Measurements from ENCODE around the gene SELENOS. TPM values are rescaled to one million over a fixed set of nuclear protein-coding genes. Genes with fewer than 3 reads are reported as not detected.

Gene SELENOS
- total and polyA plus RNA-seq, 12 donors = 28.4 to 192 (median 43.2) TPM

DNA sequence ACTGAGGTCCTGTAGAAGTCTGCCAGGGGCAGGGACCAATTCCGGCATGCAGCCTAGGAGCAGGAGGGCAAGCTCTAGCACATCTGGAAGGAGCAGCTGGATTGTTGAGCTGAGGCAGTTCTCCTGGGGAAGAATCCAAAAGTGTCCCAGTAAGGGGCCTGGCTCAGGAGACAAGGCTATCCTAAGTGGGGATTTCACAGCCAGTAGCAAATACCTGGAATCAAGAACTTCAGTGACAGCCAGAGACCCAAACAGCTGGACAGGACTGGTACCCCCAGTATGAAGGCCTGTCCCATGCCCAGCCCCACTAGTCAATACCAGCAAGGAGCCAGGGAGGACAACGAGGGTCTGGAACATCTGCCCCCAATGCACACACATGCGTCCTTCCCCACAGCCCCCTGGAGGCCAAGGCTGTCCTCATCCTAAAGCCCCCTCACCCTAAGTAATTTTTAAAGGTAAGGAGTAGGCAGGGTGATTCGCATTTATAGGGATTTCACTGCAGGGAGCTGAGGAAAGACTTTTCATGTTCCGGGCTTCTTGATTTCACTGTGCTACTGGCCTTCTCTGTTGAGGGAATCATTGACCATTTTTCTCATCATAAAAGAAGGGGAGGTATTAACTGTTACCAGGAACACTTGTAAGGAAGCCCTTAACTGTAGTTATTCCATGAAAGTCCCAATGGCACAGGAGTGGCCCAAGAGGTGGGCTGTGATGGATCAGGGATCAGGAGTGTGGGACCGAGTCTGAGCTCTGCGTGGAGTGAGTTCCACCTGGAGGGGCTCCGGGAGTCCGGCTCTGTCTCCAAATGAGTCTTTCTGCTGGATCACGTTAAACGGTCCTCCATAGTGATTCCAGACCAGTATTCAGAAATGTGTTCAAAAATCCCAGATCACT lies 22.9 kb downstream of the SELENOS start:
- DNase-seq (no peak), ATAC-seq (no peak)
- Histone ChIP-seq H3K9me3 (no peaks in the 10 kb centered on the region), H3K27me3 (no peaks in the 10 kb centered on the region), H3K27ac (no peak overlapping the region), H3K4me3 (no peak overlapping the region), H3K4me1 (peaks cover 0 to 50% (median 42%) of the 10 kb centered on the region in 9 donors), H3K36me3 (no peaks in the 10 kb centered on the region)
- WGBS, 2 donors = 91 to 93% methylated on average over 11 of the region's 11 CpGs
- intact Hi-C loops (cut with DNase I) = loop anchor here (1.0 to 10.0 kb wide), 14 partner anchors 52 to 630 kb away; partner anchors contain the start of gene LRRK1 (in 2 of the 10)
- TF ChIP-seq, protein P1, sequence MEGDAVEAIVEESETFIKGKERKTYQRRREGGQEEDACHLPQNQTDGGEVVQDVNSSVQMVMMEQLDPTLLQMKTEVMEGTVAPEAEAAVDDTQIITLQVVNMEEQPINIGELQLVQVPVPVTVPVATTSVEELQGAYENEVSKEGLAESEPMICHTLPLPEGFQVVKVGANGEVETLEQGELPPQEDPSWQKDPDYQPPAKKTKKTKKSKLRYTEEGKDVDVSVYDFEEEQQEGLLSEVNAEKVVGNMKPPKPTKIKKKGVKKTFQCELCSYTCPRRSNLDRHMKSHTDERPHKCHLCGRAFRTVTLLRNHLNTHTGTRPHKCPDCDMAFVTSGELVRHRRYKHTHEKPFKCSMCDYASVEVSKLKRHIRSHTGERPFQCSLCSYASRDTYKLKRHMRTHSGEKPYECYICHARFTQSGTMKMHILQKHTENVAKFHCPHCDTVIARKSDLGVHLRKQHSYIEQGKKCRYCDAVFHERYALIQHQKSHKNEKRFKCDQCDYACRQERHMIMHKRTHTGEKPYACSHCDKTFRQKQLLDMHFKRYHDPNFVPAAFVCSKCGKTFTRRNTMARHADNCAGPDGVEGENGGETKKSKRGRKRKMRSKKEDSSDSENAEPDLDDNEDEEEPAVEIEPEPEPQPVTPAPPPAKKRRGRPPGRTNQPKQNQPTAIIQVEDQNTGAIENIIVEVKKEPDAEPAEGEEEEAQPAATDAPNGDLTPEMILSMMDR (IDR thresholded peaks at IDR 0.05) = no peak

DNA sequence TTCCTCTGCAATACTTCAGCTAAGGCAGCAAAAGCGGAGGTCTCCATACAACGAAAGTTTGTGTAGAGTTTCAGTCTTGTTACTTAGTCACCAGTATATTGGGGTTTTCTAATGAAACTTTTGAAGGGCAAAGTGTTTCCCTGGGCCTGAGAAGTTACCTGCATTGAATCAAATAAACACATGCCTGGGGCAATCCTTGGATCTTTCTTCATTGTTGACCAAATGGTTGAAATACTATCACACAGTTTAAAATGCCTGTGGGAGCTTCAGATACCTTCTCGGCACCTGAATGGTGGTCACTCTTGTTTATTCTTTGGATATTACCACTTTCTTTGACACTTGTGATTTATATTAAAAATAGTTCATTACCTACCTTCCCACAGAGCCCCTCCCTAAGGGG lies 24.4 kb downstream of the SELENOS start:
- Histone ChIP-seq H3K27ac (peak overlapping the region in 9 of 10 donors; percentile 84 to 97 (median 91)), H3K27me3 (no peaks in the 10 kb centered on the region), H3K9me3 (no peaks in the 10 kb centered on the region), H3K4me1 (peaks cover 4 to 60% (median 56%) of the 10 kb centered on the region in 9 donors), H3K36me3 (peaks cover 0 to 14% (median 0%) of the 10 kb centered on the region in 9 donors), H3K4me3 (peak overlapping the region in 9 of 10 donors; percentile 66 to 98 (median 79))
- intact Hi-C loops (cut with DNase I) = loop anchor here in 8 of 10 donors (1.0 to 10.0 kb wide), 11 partner anchors 51 to 628 kb away; partner anchors contain the start of gene LRRK1 (in 2 of the 8)
- TF ChIP-seq, protein P1 (IDR thresholded peaks at IDR 0.05) = no peak
- DNase-seq (no peak), ATAC-seq (no peak)
- 53 to 60% methylated on average over 3 of the region's 3 CpGs for WGBS, 2 donors

DNA sequence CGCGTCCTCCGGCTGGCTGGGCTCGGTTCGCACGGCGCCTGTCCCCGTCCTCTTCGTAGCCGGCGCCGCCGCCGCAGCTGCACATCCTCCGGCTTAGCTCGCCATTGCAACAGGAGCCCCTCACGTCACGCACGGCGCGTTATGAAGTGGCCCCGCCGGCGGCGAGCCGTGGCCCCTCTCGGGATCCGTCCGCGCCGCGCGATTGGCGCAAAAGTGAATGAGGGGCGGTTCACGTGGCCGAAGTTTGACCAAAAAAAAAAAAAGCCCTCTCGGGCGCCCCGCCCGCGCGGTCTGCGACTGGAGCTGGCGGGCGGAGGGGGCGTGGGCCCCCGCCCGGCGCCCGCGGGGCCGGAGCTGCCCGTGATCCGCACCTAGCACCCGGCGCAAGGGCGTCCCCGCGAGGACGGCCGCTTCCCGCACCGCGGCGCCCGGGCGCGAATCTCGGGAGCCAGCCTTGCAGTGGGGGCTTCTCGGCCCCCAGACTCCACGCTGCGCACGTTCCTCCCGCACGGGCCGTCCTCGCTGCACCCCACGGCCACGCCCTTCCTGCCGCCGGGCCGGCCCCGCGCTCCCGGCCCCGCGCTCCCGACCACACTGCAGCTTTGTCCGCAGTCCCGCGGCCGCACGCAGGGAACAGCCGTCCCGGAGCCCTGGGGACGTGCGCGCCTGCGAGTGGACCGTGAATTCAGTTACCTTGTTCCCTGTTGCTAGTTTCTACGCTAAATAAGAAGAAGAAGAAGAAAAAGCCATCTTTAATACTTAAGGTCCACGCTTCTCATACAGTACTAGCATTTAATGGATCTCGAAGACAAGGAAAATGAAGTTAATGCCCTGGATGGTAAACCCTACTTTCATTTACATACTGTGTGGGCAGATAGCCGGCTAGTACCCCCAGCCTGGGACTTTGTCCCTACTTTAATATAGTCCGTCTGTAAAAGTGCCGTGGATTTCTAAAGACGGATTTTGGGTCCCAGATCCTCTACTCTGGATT lies 25.2 kb downstream of the SELENOS start, which contains the start of gene CHSY1:
Gene CHSY1 (minus strand): TSS at position 219 of the 991 bp plus-strand sequence. CDS start 592 bp downstream, outside the sequence.
- peak; percentile 94 to 95 for DNase-seq
- WGBS, 2 donors = 1% methylated on average over 100 to 105 of the region's 108 CpGs
- Histone ChIP-seq H3K9me3 (no peaks in the 10 kb centered on the region), H3K27me3 (no peaks in the 10 kb centered on the region), H3K4me1 (peaks cover 10 to 66% (median 61%) of the 10 kb centered on the region in 9 donors), H3K36me3 (peaks cover 0 to 21% (median 0%) of the 10 kb centered on the region in 9 donors), H3K27ac (peak within 1 kb of the TSS; percentile 84 to 97 (median 92)), H3K4me3 (peak within 1 kb of the TSS; percentile 69 to 98 (median 89))
- TF ChIP-seq, protein P1 (IDR thresholded peaks at IDR 0.05) = peak in 8 of 9 donors; percentile 13 to 53 (median 26)
- intact Hi-C loops (cut with DNase I) = loop anchor here in 8 of 10 donors (1.0 to 10.0 kb wide), 11 partner anchors 50 to 627 kb away; partner anchors contain the start of gene LRRK1 (in 2 of the 8)
- ATAC-seq = peak; percentile 89 to 92 (median 90)
